ENCODE results near the gene PRKG1. TPM values are rescaled to one million over a fixed set of nuclear protein-coding genes. Genes with fewer than 3 reads are reported as not detected.

PRKG1 gene
- total RNA-seq, 2 experiments from 2014 or later: not detected

- ChIA-PET CTCF (interaction anchor here (0.7 to 1.2 kb wide), 5 partner anchors 8 to 1153 kb away, joined by 3 read pairs; no protein-coding TSS in a partner anchor), POLR2A (no interaction called here)
- no peaks in the 10 kb centered on the region for H3K9me3 Mint-ChIP-seq
- intact Hi-C loops (cut with micrococcal nuclease): no loop called here
- no peaks in the 10 kb centered on the region for H3K27me3 Mint-ChIP-seq
- no peaks in the 10 kb centered on the region for H3K4me1 Mint-ChIP-seq (ENCODE audit: low read depth)
- no peak for DNase-seq
- H3K4me3 Mint-ChIP-seq: no peak overlapping the region
- H3K27ac Mint-ChIP-seq: no peak overlapping the region
- H3K36me3 Mint-ChIP-seq: no peaks in the 10 kb centered on the region
These were observed 11.1 kb upstream of the PRKG1 start for GRCh38 chr10:51063166-51063565.

- H3K36me3 Mint-ChIP-seq: no peaks in the 10 kb centered on the region
- ChIA-PET POLR2A (no interaction called here), CTCF (interaction anchor here (0.8 to 1.5 kb wide), 6 partner anchors 9 to 1152 kb away, joined by 3 to 9 read pairs (median 3); no protein-coding TSS in a partner anchor)
- H3K27ac Mint-ChIP-seq: no peak overlapping the region
- intact Hi-C loops (cut with micrococcal nuclease): no loop called here
- no peaks in the 10 kb centered on the region for H3K9me3 Mint-ChIP-seq
- H3K27me3 Mint-ChIP-seq: no peaks in the 10 kb centered on the region
- no peak overlapping the region for H3K4me3 Mint-ChIP-seq
- H3K4me1 Mint-ChIP-seq (ENCODE audit: low read depth): no peaks in the 10 kb centered on the region
- DNase-seq: no peak
These were observed 10.4 kb upstream of the PRKG1 start for GRCh38 chr10:51063659-51064535.

- Mint-ChIP-seq H3K4me1 (ENCODE audit: low read depth) (no peaks in the 10 kb centered on the region), H3K27ac (no peak overlapping the region), H3K4me3 (no peak overlapping the region), H3K27me3 (no peaks in the 10 kb centered on the region), H3K9me3 (no peaks in the 10 kb centered on the region), H3K36me3 (no peaks in the 10 kb centered on the region)
- ChIA-PET POLR2A (no interaction called here), CTCF (no interaction called here)
- intact Hi-C loops (cut with micrococcal nuclease): no loop called here
- DNase-seq: no peak
These were observed 8.1 kb upstream of the PRKG1 start for GRCh38 chr10:51066231-51066630.

- no peaks in the 10 kb centered on the region for H3K9me3 Mint-ChIP-seq
- ChIA-PET POLR2A (no interaction called here), CTCF (no interaction called here)
- no peak for DNase-seq
- H3K27ac Mint-ChIP-seq: no peak overlapping the region
- no peak overlapping the region for H3K4me3 Mint-ChIP-seq
- intact Hi-C loops (cut with micrococcal nuclease): no loop called here
- no peaks in the 10 kb centered on the region for H3K36me3 Mint-ChIP-seq
- H3K4me1 Mint-ChIP-seq (ENCODE audit: low read depth): peaks cover 11% of the 10 kb centered on the region
- H3K27me3 Mint-ChIP-seq: peaks cover 33% of the 10 kb centered on the region
These were observed 2.1 kb upstream of the PRKG1 start for GRCh38 chr10:51072210-51072609.

GRCh38 chr10:51072921-51073434, 1.3 kb upstream of the PRKG1 start:
- Mint-ChIP-seq H3K4me3 (no peak overlapping the region), H3K4me1 (ENCODE audit: low read depth) (peaks cover 11% of the 10 kb centered on the region), H3K9me3 (no peaks in the 10 kb centered on the region), H3K27me3 (peaks cover 33% of the 10 kb centered on the region), H3K27ac (no peak overlapping the region), H3K36me3 (no peaks in the 10 kb centered on the region)
- DNase-seq: no peak
- ChIA-PET POLR2A (no interaction called here), CTCF (no interaction called here)
- intact Hi-C loops (cut with micrococcal nuclease): no loop called here

- peak; percentile 10 for DNase-seq
- Mint-ChIP-seq H3K36me3 (no peaks in the 10 kb centered on the region), H3K9me3 (no peaks in the 10 kb centered on the region), H3K4me3 (no peak overlapping the region), H3K27ac (no peak overlapping the region), H3K4me1 (ENCODE audit: low read depth) (peaks cover 11% of the 10 kb centered on the region), H3K27me3 (peaks cover 33% of the 10 kb centered on the region)
- intact Hi-C loops (cut with micrococcal nuclease): no loop called here
- ChIA-PET POLR2A (no interaction called here), CTCF (no interaction called here)
These were observed 642 bp upstream of the PRKG1 start for GRCh38 chr10:51073453-51074237.

GRCh38 chr10:51075043-51075872, 971 bp downstream of the PRKG1 start:
- Mint-ChIP-seq H3K27ac (no peak overlapping the region), H3K9me3 (no peaks in the 10 kb centered on the region), H3K4me1 (ENCODE audit: low read depth) (peaks cover 11% of the 10 kb centered on the region), H3K4me3 (peak overlapping the region; percentile 62), H3K27me3 (peaks cover 33% of the 10 kb centered on the region), H3K36me3 (no peaks in the 10 kb centered on the region)
- no peak for DNase-seq
- POLR2A ChIA-PET: no interaction called here
- CTCF ChIA-PET: no interaction called here
- intact Hi-C loops (cut with micrococcal nuclease): no loop called here

- peaks cover 33% of the 10 kb centered on the region for H3K27me3 Mint-ChIP-seq
- H3K4me1 Mint-ChIP-seq (ENCODE audit: low read depth): peaks cover 11% of the 10 kb centered on the region
- no peak overlapping the region for H3K4me3 Mint-ChIP-seq
- intact Hi-C loops (cut with micrococcal nuclease): no loop called here
- no peak overlapping the region for H3K27ac Mint-ChIP-seq
- CTCF ChIA-PET: no interaction called here
- no peak for DNase-seq
- POLR2A ChIA-PET: no interaction called here
- H3K9me3 Mint-ChIP-seq: no peaks in the 10 kb centered on the region
- no peaks in the 10 kb centered on the region for H3K36me3 Mint-ChIP-seq
These were observed 1.6 kb downstream of the PRKG1 start for GRCh38 chr10:51075873-51076229.

- ChIA-PET CTCF (no interaction called here), POLR2A (no interaction called here)
- H3K4me3 Mint-ChIP-seq: no peak overlapping the region
- peaks cover 33% of the 10 kb centered on the region for H3K27me3 Mint-ChIP-seq
- DNase-seq: no peak
- H3K36me3 Mint-ChIP-seq: no peaks in the 10 kb centered on the region
- peaks cover 11% of the 10 kb centered on the region for H3K4me1 Mint-ChIP-seq (ENCODE audit: low read depth)
- intact Hi-C loops (cut with micrococcal nuclease): no loop called here
- H3K9me3 Mint-ChIP-seq: no peaks in the 10 kb centered on the region
- H3K27ac Mint-ChIP-seq: no peak overlapping the region
These were observed 2.1 kb downstream of the PRKG1 start for GRCh38 chr10:51076299-51076841.

- ChIA-PET CTCF (no interaction called here), POLR2A (no interaction called here)
- DNase-seq: no peak
- H3K4me3 Mint-ChIP-seq: no peak overlapping the region
- H3K27ac Mint-ChIP-seq: no peak overlapping the region
- H3K36me3 Mint-ChIP-seq: no peaks in the 10 kb centered on the region
- peaks cover 11% of the 10 kb centered on the region for H3K4me1 Mint-ChIP-seq (ENCODE audit: low read depth)
- no peaks in the 10 kb centered on the region for H3K9me3 Mint-ChIP-seq
- intact Hi-C loops (cut with micrococcal nuclease): no loop called here
- peaks cover 33% of the 10 kb centered on the region for H3K27me3 Mint-ChIP-seq
These were observed 2.8 kb downstream of the PRKG1 start for GRCh38 chr10:51077074-51077473.

- DNase-seq: no peak
- ChIA-PET CTCF (no interaction called here), POLR2A (no interaction called here)
- Mint-ChIP-seq H3K36me3 (no peaks in the 10 kb centered on the region), H3K27ac (no peak overlapping the region), H3K27me3 (peaks cover 33% of the 10 kb centered on the region), H3K4me1 (ENCODE audit: low read depth) (peaks cover 11% of the 10 kb centered on the region), H3K9me3 (no peaks in the 10 kb centered on the region), H3K4me3 (no peak overlapping the region)
- intact Hi-C loops (cut with micrococcal nuclease): no loop called here
These were observed 3.2 kb downstream of the PRKG1 start for GRCh38 chr10:51077507-51077906.

- no peaks in the 10 kb centered on the region for H3K36me3 Mint-ChIP-seq
- POLR2A ChIA-PET: no interaction called here
These were observed 5.0 kb downstream of the PRKG1 start for GRCh38 chr10:51079331-51079730.

More at GRCh38 chr10:51079331-51079730, 5.0 kb downstream of the PRKG1 start:
- Mint-ChIP-seq H3K4me1 (ENCODE audit: low read depth) (peaks cover 9% of the 10 kb centered on the region), H3K4me3 (no peak overlapping the region), H3K27ac (no peak overlapping the region), H3K27me3 (peaks cover 20% of the 10 kb centered on the region), H3K9me3 (no peaks in the 10 kb centered on the region)
- DNase-seq: no peak
- intact Hi-C loops (cut with micrococcal nuclease): no loop called here
- CTCF ChIA-PET: no interaction called here
